Measurements from ENCODE around the gene SPRTN. TPM values are rescaled to one million over a fixed set of nuclear protein-coding genes. Genes with fewer than 3 reads are reported as not detected.

The SPRTN gene
- total RNA-seq, 6 experiments from 2014 or later = 3.3 to 6.4 (median 4.8) TPM

DNA sequence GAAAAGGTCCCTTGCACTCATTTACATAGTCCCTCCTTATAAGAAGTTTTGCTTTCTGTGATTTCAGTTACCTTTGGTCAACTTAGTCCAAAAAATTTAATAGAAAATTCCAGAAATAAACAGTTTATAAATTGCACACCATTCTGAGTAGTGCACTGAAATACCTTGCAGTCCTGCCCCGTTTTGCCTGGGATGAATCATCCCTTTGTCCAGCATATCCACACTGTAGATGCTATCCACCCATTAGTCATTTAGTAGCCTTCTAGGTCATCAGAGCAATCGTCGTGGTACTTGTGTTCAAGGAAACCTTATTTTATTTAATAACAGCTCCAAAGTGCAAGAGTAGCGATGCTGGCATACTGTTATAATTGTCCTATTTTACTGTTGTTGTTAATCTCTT lies 38.0 kb downstream of the SPRTN start:
- no peaks in the 10 kb centered on the region for H3K27me3 ChIP-seq
- ATAC-seq = peak in 1 of 4 donors; percentile 16
- DNase-seq = no peak
- intact Hi-C loops (cut with DNase I) = no loop called here
- peaks cover 0 to 16% (median 7%) of the 10 kb centered on the region in 4 donors for H3K4me1 ChIP-seq
- no peaks in the 10 kb centered on the region for H3K9me3 ChIP-seq
- TF ChIP-seq POLR2A (IDR thresholded peaks at IDR 0.05) = no peak
- TF ChIP-seq, protein P1, sequence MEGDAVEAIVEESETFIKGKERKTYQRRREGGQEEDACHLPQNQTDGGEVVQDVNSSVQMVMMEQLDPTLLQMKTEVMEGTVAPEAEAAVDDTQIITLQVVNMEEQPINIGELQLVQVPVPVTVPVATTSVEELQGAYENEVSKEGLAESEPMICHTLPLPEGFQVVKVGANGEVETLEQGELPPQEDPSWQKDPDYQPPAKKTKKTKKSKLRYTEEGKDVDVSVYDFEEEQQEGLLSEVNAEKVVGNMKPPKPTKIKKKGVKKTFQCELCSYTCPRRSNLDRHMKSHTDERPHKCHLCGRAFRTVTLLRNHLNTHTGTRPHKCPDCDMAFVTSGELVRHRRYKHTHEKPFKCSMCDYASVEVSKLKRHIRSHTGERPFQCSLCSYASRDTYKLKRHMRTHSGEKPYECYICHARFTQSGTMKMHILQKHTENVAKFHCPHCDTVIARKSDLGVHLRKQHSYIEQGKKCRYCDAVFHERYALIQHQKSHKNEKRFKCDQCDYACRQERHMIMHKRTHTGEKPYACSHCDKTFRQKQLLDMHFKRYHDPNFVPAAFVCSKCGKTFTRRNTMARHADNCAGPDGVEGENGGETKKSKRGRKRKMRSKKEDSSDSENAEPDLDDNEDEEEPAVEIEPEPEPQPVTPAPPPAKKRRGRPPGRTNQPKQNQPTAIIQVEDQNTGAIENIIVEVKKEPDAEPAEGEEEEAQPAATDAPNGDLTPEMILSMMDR (IDR thresholded peaks at IDR 0.05) = no peak
- 75% methylated on average over 4 of the region's 4 CpGs for WGBS (ENCODE audit: insufficient coverage, low coverage, low lambda C conversion rate, missing lambda C conversion rate)
- H3K36me3 ChIP-seq = no peaks in the 10 kb centered on the region
- no peak overlapping the region for H3K27ac ChIP-seq
- H3K4me3 ChIP-seq = no peak overlapping the region

GRCh38 chr1:231376875-231377549 lies 38.9 kb downstream of the SPRTN start:
- Histone ChIP-seq H3K36me3 (no peaks in the 10 kb centered on the region), H3K4me1 (peaks cover 0 to 19% (median 9%) of the 10 kb centered on the region in 4 donors), H3K9me3 (no peaks in the 10 kb centered on the region), H3K27me3 (no peaks in the 10 kb centered on the region), H3K27ac (no peak overlapping the region), H3K4me3 (no peak overlapping the region)
- DNase-seq = no peak
- TF ChIP-seq POLR2A (IDR thresholded peaks at IDR 0.05) = no peak
- TF ChIP-seq, protein P1 (IDR thresholded peaks at IDR 0.05) = no peak
- WGBS (ENCODE audit: insufficient coverage, low coverage, low lambda C conversion rate, missing lambda C conversion rate) = 52% methylated on average over 5 of the region's 5 CpGs
- ATAC-seq = peak; percentile 61 to 76 (median 72)
- intact Hi-C loops (cut with DNase I) = no loop called here

DNA sequence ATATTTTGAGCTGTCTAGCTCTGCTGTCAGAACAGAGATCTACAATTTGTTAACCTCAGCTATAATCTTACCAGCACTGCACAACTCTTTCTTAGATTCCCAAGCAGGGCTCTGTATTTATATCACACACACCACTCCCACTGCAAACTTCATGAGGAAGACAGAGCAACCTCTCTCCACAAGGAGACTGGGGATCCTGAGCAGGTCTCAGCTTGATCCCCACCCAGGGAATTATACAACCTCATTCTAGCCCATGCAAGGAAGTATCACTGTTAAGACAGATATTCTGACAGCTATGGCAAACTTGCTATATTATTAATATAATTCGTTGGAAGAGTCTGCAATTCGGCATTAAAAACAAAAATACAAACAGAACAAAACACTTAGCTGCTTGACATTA lies 43.6 kb downstream of the SPRTN start:
- ATAC-seq (no peak), DNase-seq (no peak)
- Histone ChIP-seq H3K36me3 (no peaks in the 10 kb centered on the region), H3K4me3 (no peak overlapping the region), H3K4me1 (peaks cover 0 to 62% (median 24%) of the 10 kb centered on the region in 4 donors), H3K9me3 (no peaks in the 10 kb centered on the region), H3K27ac (no peak overlapping the region), H3K27me3 (no peaks in the 10 kb centered on the region)
- intact Hi-C loops (cut with DNase I) = no loop called here
- TF ChIP-seq POLR2A (IDR thresholded peaks at IDR 0.05) = no peak
- TF ChIP-seq, protein P1 (IDR thresholded peaks at IDR 0.05) = no peak
- 75% methylated on average over 2 of the region's 2 CpGs for WGBS (ENCODE audit: insufficient coverage, low coverage, low lambda C conversion rate, missing lambda C conversion rate)

- TF ChIP-seq, protein P1 (IDR thresholded peaks at IDR 0.05) = no peak
- TF ChIP-seq POLR2A (IDR thresholded peaks at IDR 0.05) = no peak
- DNase-seq (no peak), ATAC-seq (no peak)
- H3K27me3 ChIP-seq = no peaks in the 10 kb centered on the region
- no peak overlapping the region for H3K4me3 ChIP-seq
- intact Hi-C loops (cut with DNase I) = no loop called here
- no peaks in the 10 kb centered on the region for H3K9me3 ChIP-seq
- H3K27ac ChIP-seq = peak overlapping the region in 2 of 3 donors; percentile 39 to 56
- H3K4me1 ChIP-seq = peaks cover 0 to 58% (median 22%) of the 10 kb centered on the region in 4 donors
- no peaks in the 10 kb centered on the region for H3K36me3 ChIP-seq
- no CpG with 5 or more reads among the region's 3 CpGs for whole genome bisulfite sequencing (ENCODE audit: insufficient coverage, low coverage, low lambda C conversion rate, missing lambda C conversion rate)
These were observed 44.3 kb downstream of the SPRTN start for GRCh38 chr1:231382426-231382825.

Measured in right lobe of liver (tissue), 6 donors.